ENCODE results near the gene PGLYRP4. TPM values are rescaled to one million over a fixed set of nuclear protein-coding genes. Genes with fewer than 3 reads are reported as not detected.
A peak's percentile ranks its signal among the peaks of the same experiment; 100 is the strongest.

Gene PGLYRP4
- total and polyA plus RNA-seq, 7 experiments from 2014 or later, result not detected

GRCh38 chr1:153395136-153395685, 46.6 kb upstream of the PGLYRP4 start:
- Mint-ChIP-seq H3K9me3 (no peaks in the 10 kb centered on the region), H3K27me3 (peaks cover 5 to 41% (median 19%) of the 10 kb centered on the region in 5 donors), H3K36me3 (no peaks in the 10 kb centered on the region), H3K4me1 (peaks cover 0 to 3% (median 0%) of the 10 kb centered on the region in 7 donors), H3K27ac (no peak overlapping the region), H3K4me3 (no peak overlapping the region)
- H3K36me3 ChIP-seq (ENCODE audit: control insufficient read depth in 2 of 3, insufficient read depth in 3 of 3, low read length in 3 of 3), result no peaks in the 10 kb centered on the region
- intact Hi-C loops (cut with micrococcal nuclease), result no loop called here
- no peaks in the 10 kb centered on the region for H3K4me1 ChIP-seq (ENCODE audit: control insufficient read depth in 2 of 2, insufficient read depth in 2 of 2, low read length in 2 of 2)
- DNase-seq (no peak), ATAC-seq (no peak)
- CTCF ChIA-PET, result no interaction called here
- no peak overlapping the region for H3K27ac ChIP-seq (ENCODE audit: low read depth, low read length)
- no peaks in the 10 kb centered on the region for H3K9me3 ChIP-seq (ENCODE audit: control insufficient read depth in 2 of 3, low read length in 3 of 3)
- no peak overlapping the region for H3K4me3 ChIP-seq (ENCODE audit: low read length)
- POLR2A ChIA-PET, result interaction anchor here (0.6 kb wide), 1 partner anchor 582 kb away, joined by 5 read pairs; the partner anchor contains the start of gene JTB
- no peaks in the 10 kb centered on the region for H3K27me3 ChIP-seq (ENCODE audit: control insufficient read depth in 2 of 2, insufficient read depth in 2 of 2, low read length in 2 of 2)

- Histone ChIP-seq H3K27ac (ENCODE audit: low read depth, low read length) (no peak overlapping the region), H3K4me1 (ENCODE audit: control insufficient read depth in 2 of 2, insufficient read depth in 2 of 2, low read length in 2 of 2) (no peaks in the 10 kb centered on the region), H3K27me3 (ENCODE audit: control insufficient read depth in 2 of 2, insufficient read depth in 2 of 2, low read length in 2 of 2) (no peaks in the 10 kb centered on the region), H3K9me3 (ENCODE audit: control insufficient read depth in 2 of 3, low read length in 3 of 3) (no peaks in the 10 kb centered on the region), H3K36me3 (ENCODE audit: control insufficient read depth in 2 of 3, insufficient read depth in 3 of 3, low read length in 3 of 3) (no peaks in the 10 kb centered on the region), H3K4me3 (ENCODE audit: low read length) (no peak overlapping the region)
- DNase-seq (no peak), ATAC-seq (no peak)
- H3K9me3 Mint-ChIP-seq, result no peaks in the 10 kb centered on the region
- no peak overlapping the region for H3K4me3 Mint-ChIP-seq
- H3K27me3 Mint-ChIP-seq, result peaks cover 12 to 44% (median 19%) of the 10 kb centered on the region in 5 donors
- H3K36me3 Mint-ChIP-seq, result no peaks in the 10 kb centered on the region
- POLR2A ChIA-PET, result no interaction called here
- CTCF ChIA-PET, result no interaction called here
- H3K4me1 Mint-ChIP-seq, result peaks cover 0 to 3% (median 0%) of the 10 kb centered on the region in 7 donors
- intact Hi-C loops (cut with micrococcal nuclease), result no loop called here
- no peak overlapping the region for H3K27ac Mint-ChIP-seq
Observed at GRCh38 chr1:153394391-153394790, 45.8 kb upstream of the PGLYRP4 start.

GRCh38 chr1:153393926-153394325, 45.3 kb upstream of the PGLYRP4 start:
- ChIA-PET POLR2A (no interaction called here), CTCF (no interaction called here)
- intact Hi-C loops (cut with micrococcal nuclease), result no loop called here
- no peak overlapping the region for H3K4me3 Mint-ChIP-seq
- no peak overlapping the region for H3K27ac Mint-ChIP-seq
- Histone ChIP-seq H3K4me1 (ENCODE audit: control insufficient read depth in 2 of 2, insufficient read depth in 2 of 2, low read length in 2 of 2) (no peaks in the 10 kb centered on the region), H3K36me3 (ENCODE audit: control insufficient read depth in 2 of 3, insufficient read depth in 3 of 3, low read length in 3 of 3) (no peaks in the 10 kb centered on the region), H3K27ac (ENCODE audit: low read depth, low read length) (no peak overlapping the region), H3K27me3 (ENCODE audit: control insufficient read depth in 2 of 2, insufficient read depth in 2 of 2, low read length in 2 of 2) (no peaks in the 10 kb centered on the region), H3K4me3 (ENCODE audit: low read length) (no peak overlapping the region), H3K9me3 (ENCODE audit: control insufficient read depth in 2 of 3, low read length in 3 of 3) (no peaks in the 10 kb centered on the region)
- H3K27me3 Mint-ChIP-seq, result peaks cover 12 to 44% (median 19%) of the 10 kb centered on the region in 5 donors
- DNase-seq (no peak), ATAC-seq (no peak)
- H3K4me1 Mint-ChIP-seq, result peaks cover 0 to 3% (median 0%) of the 10 kb centered on the region in 7 donors
- H3K36me3 Mint-ChIP-seq, result no peaks in the 10 kb centered on the region
- no peaks in the 10 kb centered on the region for H3K9me3 Mint-ChIP-seq

- H3K27me3 ChIP-seq (ENCODE audit: control insufficient read depth in 2 of 2, insufficient read depth in 2 of 2, low read length in 2 of 2), result no peaks in the 10 kb centered on the region
- CTCF ChIA-PET, result no interaction called here
- peaks cover 0 to 3% (median 0%) of the 10 kb centered on the region in 7 donors for H3K4me1 Mint-ChIP-seq
- H3K36me3 ChIP-seq (ENCODE audit: control insufficient read depth in 2 of 3, insufficient read depth in 3 of 3, low read length in 3 of 3), result no peaks in the 10 kb centered on the region
- no peak for ATAC-seq
- H3K9me3 Mint-ChIP-seq, result no peaks in the 10 kb centered on the region
- no peak overlapping the region for H3K4me3 ChIP-seq (ENCODE audit: low read length)
- H3K4me1 ChIP-seq (ENCODE audit: control insufficient read depth in 2 of 2, insufficient read depth in 2 of 2, low read length in 2 of 2), result no peaks in the 10 kb centered on the region
- peak overlapping the region in 1 of 9 donors; percentile 18 for H3K27ac Mint-ChIP-seq
- peaks cover 10 to 44% (median 19%) of the 10 kb centered on the region in 5 donors for H3K27me3 Mint-ChIP-seq
- POLR2A ChIA-PET, result no interaction called here
- no peaks in the 10 kb centered on the region for H3K36me3 Mint-ChIP-seq
- no peaks in the 10 kb centered on the region for H3K9me3 ChIP-seq (ENCODE audit: control insufficient read depth in 2 of 3, low read length in 3 of 3)
- no peak for DNase-seq
- H3K27ac ChIP-seq (ENCODE audit: low read depth, low read length), result no peak overlapping the region
- H3K4me3 Mint-ChIP-seq, result no peak overlapping the region
- intact Hi-C loops (cut with micrococcal nuclease), result no loop called here
Observed at GRCh38 chr1:153392822-153393221, 44.2 kb upstream of the PGLYRP4 start.

- Mint-ChIP-seq H3K27me3 (peaks cover 10 to 41% (median 19%) of the 10 kb centered on the region in 5 donors), H3K27ac (no peak overlapping the region), H3K9me3 (no peaks in the 10 kb centered on the region), H3K36me3 (no peaks in the 10 kb centered on the region), H3K4me1 (peaks cover 0 to 3% (median 0%) of the 10 kb centered on the region in 7 donors), H3K4me3 (no peak overlapping the region)
- ChIA-PET POLR2A (no interaction called here), CTCF (no interaction called here)
- Histone ChIP-seq H3K27ac (ENCODE audit: low read depth, low read length) (no peak overlapping the region), H3K4me3 (ENCODE audit: low read length) (no peak overlapping the region), H3K4me1 (ENCODE audit: control insufficient read depth in 2 of 2, insufficient read depth in 2 of 2, low read length in 2 of 2) (no peaks in the 10 kb centered on the region), H3K36me3 (ENCODE audit: control insufficient read depth in 2 of 3, insufficient read depth in 3 of 3, low read length in 3 of 3) (no peaks in the 10 kb centered on the region), H3K27me3 (ENCODE audit: control insufficient read depth in 2 of 2, insufficient read depth in 2 of 2, low read length in 2 of 2) (no peaks in the 10 kb centered on the region), H3K9me3 (ENCODE audit: control insufficient read depth in 2 of 3, low read length in 3 of 3) (no peaks in the 10 kb centered on the region)
- no peak for ATAC-seq
- intact Hi-C loops (cut with micrococcal nuclease), result no loop called here
- DNase-seq, result no peak
Observed at GRCh38 chr1:153392258-153392657, 43.6 kb upstream of the PGLYRP4 start.

- H3K36me3 Mint-ChIP-seq, result no peaks in the 10 kb centered on the region
- DNase-seq (no peak), ATAC-seq (peak; percentile 20)
- no peaks in the 10 kb centered on the region for H3K9me3 Mint-ChIP-seq
- peaks cover 10 to 43% (median 19%) of the 10 kb centered on the region in 5 donors for H3K27me3 Mint-ChIP-seq
- Histone ChIP-seq H3K27ac (ENCODE audit: low read depth, low read length) (no peak within 1 kb of the TSS), H3K36me3 (ENCODE audit: control insufficient read depth in 2 of 3, insufficient read depth in 3 of 3, low read length in 3 of 3) (no peaks in the 10 kb centered on the region), H3K4me1 (ENCODE audit: control insufficient read depth in 2 of 2, insufficient read depth in 2 of 2, low read length in 2 of 2) (no peaks in the 10 kb centered on the region), H3K4me3 (ENCODE audit: low read length) (no peak within 1 kb of the TSS), H3K9me3 (ENCODE audit: control insufficient read depth in 2 of 3, low read length in 3 of 3) (no peaks in the 10 kb centered on the region), H3K27me3 (ENCODE audit: control insufficient read depth in 2 of 2, insufficient read depth in 2 of 2, low read length in 2 of 2) (no peaks in the 10 kb centered on the region)
- CTCF ChIA-PET, result no interaction called here
- H3K4me3 Mint-ChIP-seq, result no peak within 1 kb of the TSS
- POLR2A ChIA-PET, result no interaction called here
- intact Hi-C loops (cut with micrococcal nuclease), result no loop called here
- peaks cover 0 to 7% (median 0%) of the 10 kb centered on the region in 7 donors for H3K4me1 Mint-ChIP-seq
- no peak within 1 kb of the TSS for H3K27ac Mint-ChIP-seq
Observed at GRCh38 chr1:153390938-153391710, 42.5 kb upstream of the PGLYRP4 start, which contains the start of gene S100A8. Gene S100A8 (minus strand): TSS chr1:153391073. CDS start chr1:153390535, 538 bp downstream.

Measured in naive thymus-derived CD4-positive, alpha-beta T cell (primary cell).